ENCODE results near the gene EIF4ENIF1. TPM values are rescaled to one million over a fixed set of nuclear protein-coding genes. Genes with fewer than 3 reads are reported as not detected.

Gene EIF4ENIF1
- total and polyA plus RNA-seq, 9 of the 15 experiments (the other 6 are each of a cell fraction or from before 2014, with no cell fraction given) = 2.5 to 24.9 (median 15.8) TPM

GRCh38 chr22:31465307-31465706, 24.3 kb downstream of the EIF4ENIF1 start (continued):
- TF ChIP-seq MBD1 (CRISPR knock-in tag; IDR thresholded peaks at IDR 0.05) (no peak), PURB (CRISPR knock-in tag; IDR thresholded peaks at IDR 0.05; ENCODE audit: low read depth) (no peak), ZNF24 (IDR thresholded peaks at IDR 0.05) (no peak), NR2C1 (IDR thresholded peaks at IDR 0.05) (no peak), NR2C1 (tag; IDR thresholded peaks at IDR 0.05) (no peak)

GRCh38 chr22:31461699-31462098, 27.9 kb downstream of the EIF4ENIF1 start:
- no peak for ATAC-seq
- no peaks in the 10 kb centered on the region for H3K9me1 ChIP-seq (ENCODE audit: control insufficient read depth, insufficient read depth, low read length)
- no peak overlapping the region for H2AFZ ChIP-seq (ENCODE audit: low read depth, low read length)
- H4K20me1 ChIP-seq (replicated peaks; ENCODE audit: control insufficient read depth, insufficient read depth, low read length) = no peaks in the 10 kb centered on the region
- H3K27me3 ChIP-seq (ENCODE audit: control insufficient read depth in 2 of 2, insufficient read depth in 2 of 2, low read length in 2 of 2) = no peaks in the 10 kb centered on the region
- in situ Hi-C loops (cut with MboI) = no loop called here
- CTCF ChIA-PET (ENCODE audit: low intra/inter-chr PET ratio) = no interaction called here
- H3K36me3 ChIP-seq (ENCODE audit: control insufficient read depth, insufficient read depth, low read length) = peaks cover 72% of the 10 kb centered on the region
- POLR2A ChIA-PET = no interaction called here
- no peak overlapping the region for H3K4me2 ChIP-seq (ENCODE audit: insufficient read depth, low read length)
- H3K4me1 ChIP-seq (replicated peaks in 1 of 2; ENCODE audit: control insufficient read depth in 2 of 2, insufficient read depth in 2 of 2, low read length in 2 of 2) = no peaks in the 10 kb centered on the region
- no peak overlapping the region for H3K9ac ChIP-seq (ENCODE audit: insufficient read depth in 1 of 2, low read depth in 2 of 2, low read length in 2 of 2)
- WGBS (ENCODE audit: insufficient coverage, low coverage, missing lambda C conversion rate) = 88% methylated on average over 3 of the region's 3 CpGs
- FAIRE-seq = no peak
- no peaks in the 10 kb centered on the region for H3K9me3 ChIP-seq (replicated peaks; ENCODE audit: control insufficient read depth, insufficient read depth, low read depth, low read length)
- no peak overlapping the region for H3K4me3 ChIP-seq
- H3K27ac ChIP-seq (ENCODE audit: extremely low read depth, low read depth, low read length) = no peak overlapping the region
- intact Hi-C loops (cut with micrococcal nuclease) = no loop called here
- BruUV-seq (replicated peaks) = no TSS peak
- peaks cover 6% of the 10 kb centered on the region; the same call in 1 of the 3 replicates for H3K79me2 ChIP-seq (ENCODE audit: control insufficient read depth, insufficient read depth, low read length)
- DNase-seq (ENCODE audit: extremely low read depth in 1 of 4, low spot score in 3 of 4) = no peak
- no peak for TF ChIP-seq GATA2 (CRISPR knock-in tag; IDR thresholded peaks at IDR 0.05)
- TF ChIP-seq CBX8 (IDR thresholded peaks at IDR 0.05; ENCODE audit: borderline replicate concordance, extremely low read depth, low read depth, low read length, poor library complexity, severe bottlenecking) = no peak
- TF ChIP-seq RBM25 (IDR thresholded peaks at IDR 0.05; ENCODE audit: low read depth, low read length, severe bottlenecking) = peak; percentile 55
- peak; percentile 58 for TF ChIP-seq BCOR (IDR thresholded peaks at IDR 0.05)
- TF ChIP-seq ZBTB9 (CRISPR knock-in tag; IDR thresholded peaks at IDR 0.05) = no peak
- TF ChIP-seq PHB (CRISPR knock-in tag; IDR thresholded peaks at IDR 0.05) = no peak
- TF ChIP-seq FOXP4 (CRISPR knock-in tag; IDR thresholded peaks at IDR 0.05; ENCODE audit: borderline replicate concordance) = no peak
- no peak for TF ChIP-seq ZNF398 (CRISPR knock-in tag; IDR thresholded peaks at IDR 0.05)
